Transverse colon (tissue), 4 donors: ENCODE measurements around the gene CDK19.

Experiments
- POLR2AphosphoS5 ChIP-seq, 3 donors: sonication (generic); formaldehyde crosslinking; IDR thresholded peaks; one replicate each; pipeline ENCODE4 v1.6.1; 2016; ENCODE audit warnings: antibody characterized with exemption in 3 of 3
- TF ChIP-seq, protein P1 (sequence below), 5 experiments: fragments of 200-600 bp in 3 of 5; fragments of 450-650 bp in 2 of 5; sonication (generic) in 3 of 5; IDR thresholded peaks; 1 replicate in 2 of 5; 2 replicates in 3 of 5; pipeline ENCODE4 v1.5.1; 2016 to 2017; ENCODE audit warnings: antibody characterized with exemption in 5 of 5, inconsistent platforms in 3 of 5, mild to moderate bottlenecking in 2 of 5, moderate library complexity in 1 of 5

DNA sequence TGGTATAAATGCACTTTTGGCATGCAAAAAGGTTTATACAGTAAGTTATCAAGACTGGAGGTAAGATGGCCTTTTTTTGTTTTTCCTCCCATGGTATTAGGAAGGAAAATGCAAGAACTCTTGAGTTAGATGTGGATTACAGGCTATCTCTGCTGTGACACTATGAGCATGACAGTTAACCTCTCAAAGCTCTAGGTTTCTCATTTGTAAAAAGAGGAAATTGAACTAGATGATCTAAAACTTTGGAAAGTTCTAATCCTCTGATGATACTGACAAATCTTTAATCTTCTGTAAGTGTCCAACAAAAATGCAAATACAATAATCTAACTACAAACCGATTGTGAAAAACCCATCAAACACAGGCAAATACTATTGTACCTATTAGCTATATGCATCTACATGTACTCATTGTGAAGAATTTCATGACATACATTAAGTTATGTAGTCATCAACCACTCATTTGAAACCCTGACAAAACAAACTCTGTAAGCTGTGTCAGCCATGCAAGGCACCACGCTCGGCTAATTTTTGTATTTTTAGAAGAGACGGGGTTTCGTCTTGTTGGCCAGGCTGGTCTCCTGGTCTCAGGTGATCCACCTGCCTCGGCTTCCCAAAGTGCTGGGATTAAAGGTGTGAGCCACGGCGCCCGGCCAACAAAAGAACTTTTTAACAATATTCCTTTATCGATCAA, 4.2 kb downstream of the CDK19 start:
- TF ChIP-seq, protein P1, sequence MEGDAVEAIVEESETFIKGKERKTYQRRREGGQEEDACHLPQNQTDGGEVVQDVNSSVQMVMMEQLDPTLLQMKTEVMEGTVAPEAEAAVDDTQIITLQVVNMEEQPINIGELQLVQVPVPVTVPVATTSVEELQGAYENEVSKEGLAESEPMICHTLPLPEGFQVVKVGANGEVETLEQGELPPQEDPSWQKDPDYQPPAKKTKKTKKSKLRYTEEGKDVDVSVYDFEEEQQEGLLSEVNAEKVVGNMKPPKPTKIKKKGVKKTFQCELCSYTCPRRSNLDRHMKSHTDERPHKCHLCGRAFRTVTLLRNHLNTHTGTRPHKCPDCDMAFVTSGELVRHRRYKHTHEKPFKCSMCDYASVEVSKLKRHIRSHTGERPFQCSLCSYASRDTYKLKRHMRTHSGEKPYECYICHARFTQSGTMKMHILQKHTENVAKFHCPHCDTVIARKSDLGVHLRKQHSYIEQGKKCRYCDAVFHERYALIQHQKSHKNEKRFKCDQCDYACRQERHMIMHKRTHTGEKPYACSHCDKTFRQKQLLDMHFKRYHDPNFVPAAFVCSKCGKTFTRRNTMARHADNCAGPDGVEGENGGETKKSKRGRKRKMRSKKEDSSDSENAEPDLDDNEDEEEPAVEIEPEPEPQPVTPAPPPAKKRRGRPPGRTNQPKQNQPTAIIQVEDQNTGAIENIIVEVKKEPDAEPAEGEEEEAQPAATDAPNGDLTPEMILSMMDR (IDR thresholded peaks at IDR 0.05), result no peak
- no peak for TF ChIP-seq POLR2AphosphoS5 (IDR thresholded peaks at IDR 0.05)
